Measurements from ENCODE around the gene ALG8. TPM values are rescaled to one million over a fixed set of nuclear protein-coding genes. Genes with fewer than 3 reads are reported as not detected.

ALG8 gene
- total RNA-seq, 2 donors from 2014 or later, result 25.4 to 30.3 TPM

DNA sequence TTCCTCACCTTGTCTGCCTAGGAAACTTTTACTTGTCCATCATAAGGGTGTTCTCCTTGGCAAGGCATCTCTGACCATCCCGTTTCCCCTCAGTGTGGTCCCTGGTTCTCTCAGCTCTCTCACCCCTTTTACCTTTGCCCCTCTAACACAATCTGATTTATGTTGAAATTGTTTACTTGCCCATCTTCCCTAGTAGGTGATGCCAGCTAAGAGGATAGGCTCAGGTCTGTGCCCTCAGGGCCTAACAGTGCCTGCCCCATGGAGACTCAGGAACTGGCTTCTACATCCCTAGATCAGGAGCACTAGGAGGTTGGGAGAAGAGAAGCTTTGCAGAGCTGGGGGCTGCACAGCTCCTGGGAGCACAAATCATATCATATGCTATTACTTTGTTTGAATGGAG is 21.1 kb upstream of the ALG8 start:
- peaks cover 9% of the 10 kb centered on the region for H3K4me1 ChIP-seq
- H3K36me3 ChIP-seq (replicated peaks in 1 of 2; ENCODE audit: insufficient read depth in 1 of 2, low read depth in 2 of 2), result no peaks in the 10 kb centered on the region
- H3K9me3 ChIP-seq, result no peaks in the 10 kb centered on the region
- intact Hi-C loops (cut with DNase I), result no loop called here
- DNase-seq (no peak), ATAC-seq (no peak)
- H3K27ac ChIP-seq, result no peak overlapping the region
- no peaks in the 10 kb centered on the region for H3K27me3 ChIP-seq
- no peak for TF ChIP-seq POLR2A (IDR thresholded peaks at IDR 0.05)
- TF ChIP-seq, protein P1, sequence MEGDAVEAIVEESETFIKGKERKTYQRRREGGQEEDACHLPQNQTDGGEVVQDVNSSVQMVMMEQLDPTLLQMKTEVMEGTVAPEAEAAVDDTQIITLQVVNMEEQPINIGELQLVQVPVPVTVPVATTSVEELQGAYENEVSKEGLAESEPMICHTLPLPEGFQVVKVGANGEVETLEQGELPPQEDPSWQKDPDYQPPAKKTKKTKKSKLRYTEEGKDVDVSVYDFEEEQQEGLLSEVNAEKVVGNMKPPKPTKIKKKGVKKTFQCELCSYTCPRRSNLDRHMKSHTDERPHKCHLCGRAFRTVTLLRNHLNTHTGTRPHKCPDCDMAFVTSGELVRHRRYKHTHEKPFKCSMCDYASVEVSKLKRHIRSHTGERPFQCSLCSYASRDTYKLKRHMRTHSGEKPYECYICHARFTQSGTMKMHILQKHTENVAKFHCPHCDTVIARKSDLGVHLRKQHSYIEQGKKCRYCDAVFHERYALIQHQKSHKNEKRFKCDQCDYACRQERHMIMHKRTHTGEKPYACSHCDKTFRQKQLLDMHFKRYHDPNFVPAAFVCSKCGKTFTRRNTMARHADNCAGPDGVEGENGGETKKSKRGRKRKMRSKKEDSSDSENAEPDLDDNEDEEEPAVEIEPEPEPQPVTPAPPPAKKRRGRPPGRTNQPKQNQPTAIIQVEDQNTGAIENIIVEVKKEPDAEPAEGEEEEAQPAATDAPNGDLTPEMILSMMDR (IDR thresholded peaks at IDR 0.05), result no peak
- H3K4me3 ChIP-seq, result no peak overlapping the region
- WGBS, 2 donors, result 81 to 100% methylated on average over 1 of the region's 1 CpG

DNA sequence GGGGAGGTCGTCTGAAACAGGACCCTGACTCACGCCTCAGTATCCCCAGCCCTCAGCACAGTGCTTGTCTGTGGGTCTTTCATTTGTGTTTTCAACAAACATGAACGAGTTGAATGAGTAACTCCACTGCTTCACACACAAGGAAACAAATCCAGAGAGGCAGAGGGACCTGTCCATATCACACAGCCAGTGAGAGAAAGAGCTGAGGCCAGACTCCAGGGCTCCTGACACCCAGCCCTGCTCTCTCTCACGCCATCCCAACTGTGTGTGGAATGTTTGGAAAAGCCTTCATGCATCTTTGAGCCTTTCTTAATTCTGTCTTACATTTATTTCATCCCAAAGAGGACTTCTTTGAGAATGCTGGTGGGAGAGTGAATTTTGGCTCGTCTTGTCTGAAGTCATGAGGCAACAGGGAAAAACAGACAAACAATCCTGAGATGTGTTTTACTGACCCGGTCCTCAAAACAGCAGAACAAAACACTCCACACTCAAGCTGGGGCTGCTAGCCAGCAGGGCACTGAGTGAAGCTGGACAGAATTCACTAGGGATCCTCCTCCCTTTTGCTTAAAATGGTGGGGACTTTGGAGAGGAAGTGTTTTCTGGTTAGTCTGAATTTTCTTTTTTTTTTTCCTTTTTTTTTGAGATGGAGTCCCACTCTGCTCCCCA is 19.7 kb upstream of the ALG8 start:
- intact Hi-C loops (cut with DNase I), result no loop called here
- H3K27ac ChIP-seq, result no peak overlapping the region
- no peak overlapping the region for H3K4me3 ChIP-seq
- H3K4me1 ChIP-seq, result peaks cover 9% of the 10 kb centered on the region
- H3K36me3 ChIP-seq (replicated peaks in 1 of 2; ENCODE audit: insufficient read depth in 1 of 2, low read depth in 2 of 2), result no peaks in the 10 kb centered on the region
- 63 to 66% methylated on average over 6 of the region's 6 CpGs for WGBS, 2 donors
- TF ChIP-seq, protein P1 (IDR thresholded peaks at IDR 0.05), result no peak
- TF ChIP-seq POLR2A (IDR thresholded peaks at IDR 0.05), result no peak
- DNase-seq (no peak), ATAC-seq (no peak)
- H3K27me3 ChIP-seq, result no peaks in the 10 kb centered on the region
- no peaks in the 10 kb centered on the region for H3K9me3 ChIP-seq

DNA sequence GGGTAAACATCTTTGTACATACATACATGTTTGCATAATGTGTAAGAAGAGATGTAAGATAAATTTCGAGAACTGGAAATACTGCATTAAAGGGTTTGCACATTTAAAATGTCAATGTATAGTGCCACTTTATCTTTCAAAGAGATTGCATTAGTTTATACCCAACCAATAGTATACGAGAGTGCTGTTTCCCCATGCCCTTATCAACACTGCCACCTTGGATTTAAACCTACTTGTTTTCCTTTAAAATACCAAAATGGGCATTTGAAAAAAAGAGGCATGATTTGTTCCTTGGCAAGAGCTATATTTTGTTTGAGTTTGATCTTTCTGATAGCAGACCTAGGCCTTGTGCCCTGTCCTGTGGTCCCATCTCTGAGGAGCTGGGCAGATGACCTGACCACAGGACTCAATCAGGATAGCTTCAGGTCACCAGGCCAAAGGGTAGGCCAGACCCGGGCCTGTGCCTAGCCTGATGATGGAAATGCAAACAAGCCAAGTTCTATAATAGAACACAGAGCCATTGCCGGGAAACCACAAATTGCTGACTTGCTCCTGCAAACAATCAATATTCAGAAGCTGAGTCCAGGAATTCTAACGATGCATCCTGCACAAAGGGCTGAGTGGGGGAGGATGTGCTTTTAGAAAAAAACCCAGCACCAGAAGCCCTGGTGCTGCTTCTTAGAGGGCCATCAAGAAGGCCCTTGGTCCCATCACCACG is 16.9 kb upstream of the ALG8 start:
- ATAC-seq (peak; percentile 53), DNase-seq (peak in 2 of 4 donors; percentile 10 to 28)
- 35 to 43% methylated on average over 5 to 6 of the region's 6 CpGs for WGBS, 2 donors
- Histone ChIP-seq H3K27me3 (no peaks in the 10 kb centered on the region), H3K4me1 (peaks cover 9% of the 10 kb centered on the region), H3K9me3 (no peaks in the 10 kb centered on the region), H3K36me3 (replicated peaks in 1 of 2; ENCODE audit: insufficient read depth in 1 of 2, low read depth in 2 of 2) (no peaks in the 10 kb centered on the region), H3K4me3 (no peak overlapping the region), H3K27ac (peak overlapping the region in 2 of 4 donors; percentile 24 to 27)
- intact Hi-C loops (cut with DNase I), result no loop called here
- TF ChIP-seq, protein P1 (IDR thresholded peaks at IDR 0.05), result no peak
- no peak for TF ChIP-seq POLR2A (IDR thresholded peaks at IDR 0.05)

DNA sequence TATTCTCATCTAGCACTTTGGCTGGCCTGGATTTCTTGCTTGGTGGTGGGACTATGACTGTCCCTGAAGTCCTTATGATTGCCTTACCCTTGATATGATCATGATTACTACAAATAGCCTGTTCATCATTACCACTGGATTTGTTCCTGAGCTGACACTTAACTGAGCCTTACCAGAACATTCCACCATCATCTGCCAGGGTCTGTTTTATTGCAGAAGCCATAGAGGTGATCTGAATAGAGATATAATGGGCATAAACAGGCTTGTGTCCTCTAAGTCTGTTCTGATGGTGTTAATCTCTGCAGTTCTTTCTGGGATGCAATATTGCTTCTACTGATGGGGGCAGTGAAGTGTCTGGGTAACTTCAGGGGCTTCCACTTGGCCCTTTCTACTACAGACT is 12.4 kb upstream of the ALG8 start:
- no peaks in the 10 kb centered on the region for H3K9me3 ChIP-seq
- no peak overlapping the region for H3K4me3 ChIP-seq
- TF ChIP-seq POLR2A (IDR thresholded peaks at IDR 0.05), result no peak
- TF ChIP-seq, protein P1 (IDR thresholded peaks at IDR 0.05), result no peak
- no peaks in the 10 kb centered on the region for H3K36me3 ChIP-seq (replicated peaks in 1 of 2; ENCODE audit: insufficient read depth in 1 of 2, low read depth in 2 of 2)
- no peak for ATAC-seq
- no peak overlapping the region for H3K27ac ChIP-seq
- peaks cover 8% of the 10 kb centered on the region for H3K4me1 ChIP-seq
- no peak for DNase-seq
- intact Hi-C loops (cut with DNase I), result no loop called here
- H3K27me3 ChIP-seq, result no peaks in the 10 kb centered on the region

DNA sequence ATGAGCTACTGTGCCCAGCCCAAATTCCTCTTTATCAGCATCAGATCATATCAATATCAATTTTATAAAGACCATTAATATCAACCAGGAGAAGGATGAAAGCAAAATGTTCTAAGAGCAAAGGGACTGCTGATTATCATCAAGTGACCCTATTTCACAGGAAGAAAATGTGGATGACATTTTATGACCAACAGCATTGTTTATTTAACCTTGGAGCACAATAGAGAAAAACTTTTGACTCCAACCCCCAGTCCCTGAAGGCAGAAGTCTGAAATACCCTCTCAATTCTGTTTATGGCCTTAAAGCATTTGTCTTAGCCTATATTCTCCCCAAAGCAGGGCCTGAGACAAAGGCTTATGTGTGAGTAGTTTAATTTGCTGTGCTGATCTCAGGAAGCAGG is 11.3 kb upstream of the ALG8 start:
- no peak for DNase-seq
- TF ChIP-seq, protein P1 (IDR thresholded peaks at IDR 0.05), result no peak
- no peak for TF ChIP-seq POLR2A (IDR thresholded peaks at IDR 0.05)
- H3K4me3 ChIP-seq, result no peak overlapping the region
- no peak overlapping the region for H3K27ac ChIP-seq
- H3K36me3 ChIP-seq (replicated peaks in 1 of 2; ENCODE audit: insufficient read depth in 1 of 2, low read depth in 2 of 2), result no peaks in the 10 kb centered on the region
- no peaks in the 10 kb centered on the region for H3K4me1 ChIP-seq
- no peaks in the 10 kb centered on the region for H3K27me3 ChIP-seq
- no peak for ATAC-seq
- intact Hi-C loops (cut with DNase I), result no loop called here
- no peaks in the 10 kb centered on the region for H3K9me3 ChIP-seq

Data from body of pancreas (tissue), 4 donors.